ENCODE data around the gene LIPG. TPM values are rescaled to one million over a fixed set of nuclear protein-coding genes. Genes with fewer than 3 reads are reported as not detected.
A peak's percentile ranks its signal among the peaks of the same experiment; 100 is the strongest.

Gene LIPG
- total RNA-seq, 2 donors from 2014 or later = 0.36 to 28.5 TPM

DNA sequence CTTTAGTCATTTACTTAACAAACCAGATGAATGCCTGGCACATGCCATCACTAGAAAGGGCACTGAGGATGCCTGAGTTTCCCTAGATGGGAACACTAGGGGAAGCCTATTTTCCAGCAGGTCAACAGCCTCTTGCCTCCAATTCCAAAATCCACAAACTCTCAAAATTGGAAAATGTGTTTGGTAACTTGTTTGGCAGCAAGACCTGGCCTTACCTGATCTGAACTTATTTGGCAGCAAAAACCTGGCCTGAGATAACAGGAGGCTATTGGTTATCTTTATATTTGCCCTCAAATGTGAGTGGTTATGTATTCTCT, 2.6 kb downstream of the LIPG start:
- Histone ChIP-seq H3K4me1 (replicated peaks) (peaks cover 15% of the 10 kb centered on the region), H3K27ac (no peak overlapping the region), H3K36me3 (no peaks in the 10 kb centered on the region), H3K27me3 (replicated peaks; ENCODE audit: insufficient read depth) (no peaks in the 10 kb centered on the region), H3K9me3 (no peaks in the 10 kb centered on the region), H3K4me3 (no peak overlapping the region)
- TF ChIP-seq POLR2AphosphoS5 (IDR thresholded peaks at IDR 0.05) = no peak
- TF ChIP-seq POLR2A (IDR thresholded peaks at IDR 0.05) = no peak
- no peak for TF ChIP-seq CTCF (IDR thresholded peaks at IDR 0.05)
- DNase-seq (ENCODE audit: low spot score) = no peak
- intact Hi-C loops (cut with DNase I) = loop anchor here (5.0 kb wide), 1 partner anchor 58 kb away; no protein-coding TSS in a partner anchor

- Histone ChIP-seq H3K36me3 (no peaks in the 10 kb centered on the region), H3K27me3 (replicated peaks; ENCODE audit: insufficient read depth) (no peaks in the 10 kb centered on the region), H3K4me1 (replicated peaks) (peaks cover 15% of the 10 kb centered on the region), H3K27ac (no peak overlapping the region), H3K9me3 (no peaks in the 10 kb centered on the region), H3K4me3 (no peak overlapping the region)
- 86% methylated on average over 9 of the region's 9 CpGs for WGBS
- no peak for DNase-seq (ENCODE audit: low spot score)
- intact Hi-C loops (cut with DNase I) = no loop called here
- TF ChIP-seq CTCF (IDR thresholded peaks at IDR 0.05) (no peak), POLR2AphosphoS5 (IDR thresholded peaks at IDR 0.05) (no peak)
Observed at GRCh38 chr18:49565101-49565500, 3.2 kb downstream of the LIPG start.

DNA sequence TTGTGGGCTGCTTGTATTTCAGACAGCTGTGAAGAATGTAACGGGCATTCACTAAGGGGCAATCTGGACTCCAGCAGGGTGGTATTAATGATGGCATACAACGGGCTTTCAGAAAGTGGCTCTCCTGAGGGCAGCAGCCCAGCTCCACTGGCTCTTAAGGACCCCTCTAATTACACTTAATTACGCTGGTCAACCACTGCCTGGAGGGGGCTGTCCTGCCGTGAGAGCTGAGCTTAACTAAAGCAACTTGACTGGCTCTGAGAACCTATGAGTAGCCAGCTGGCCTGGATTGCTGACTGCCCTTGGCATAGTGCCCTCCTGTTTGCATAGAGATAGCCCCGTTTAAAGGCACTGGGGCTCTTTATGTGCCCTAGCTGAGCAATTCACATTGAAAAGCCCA, 3.8 kb downstream of the LIPG start:
- H3K9me3 ChIP-seq = no peaks in the 10 kb centered on the region
- no peaks in the 10 kb centered on the region for H3K27me3 ChIP-seq (replicated peaks; ENCODE audit: insufficient read depth)
- no peak overlapping the region for H3K4me3 ChIP-seq
- H3K36me3 ChIP-seq = no peaks in the 10 kb centered on the region
- H3K27ac ChIP-seq = no peak overlapping the region
- H3K4me1 ChIP-seq (replicated peaks) = peaks cover 15% of the 10 kb centered on the region
- WGBS = 40% methylated on average over 5 of the region's 5 CpGs
- intact Hi-C loops (cut with DNase I) = no loop called here
- peak; percentile 51 for DNase-seq (ENCODE audit: low spot score)
- TF ChIP-seq POLR2AphosphoS5 (IDR thresholded peaks at IDR 0.05) (no peak), CTCF (IDR thresholded peaks at IDR 0.05) (no peak), POLR2A (IDR thresholded peaks at IDR 0.05) (no peak)

GRCh38 chr18:49566217-49566770, 4.4 kb downstream of the LIPG start:
- no peaks in the 10 kb centered on the region for H3K27me3 ChIP-seq (replicated peaks; ENCODE audit: insufficient read depth)
- 81% methylated on average over 3 of the region's 3 CpGs for WGBS
- H3K9me3 ChIP-seq = no peaks in the 10 kb centered on the region
- H3K36me3 ChIP-seq = no peaks in the 10 kb centered on the region
- TF ChIP-seq POLR2A (IDR thresholded peaks at IDR 0.05) (no peak), POLR2AphosphoS5 (IDR thresholded peaks at IDR 0.05) (no peak), CTCF (IDR thresholded peaks at IDR 0.05) (no peak)
- H3K27ac ChIP-seq = no peak overlapping the region
- peaks cover 12% of the 10 kb centered on the region for H3K4me1 ChIP-seq (replicated peaks)
- intact Hi-C loops (cut with DNase I) = no loop called here
- no peak overlapping the region for H3K4me3 ChIP-seq
- no peak for DNase-seq (ENCODE audit: low spot score)

DNA sequence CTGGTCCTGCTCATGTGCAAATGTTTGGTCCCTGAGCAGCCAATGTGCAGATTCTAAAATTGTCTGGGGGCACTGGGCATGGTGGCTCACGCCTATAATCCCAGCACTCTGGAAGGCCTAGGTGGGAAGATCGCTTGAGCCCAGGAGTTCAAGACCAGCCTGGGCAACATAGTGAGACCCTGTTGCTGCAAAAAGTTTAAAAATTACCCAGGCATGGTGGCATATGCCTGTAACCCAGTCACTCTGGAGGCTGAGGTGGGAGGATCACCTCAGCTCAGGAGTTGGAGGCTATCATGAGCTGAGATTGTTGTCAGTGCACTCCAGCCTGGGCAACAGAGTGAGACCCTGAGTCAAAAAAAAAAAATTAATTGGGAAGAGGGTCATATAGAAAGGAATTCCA, 5.1 kb downstream of the LIPG start:
- intact Hi-C loops (cut with DNase I) = no loop called here
- Histone ChIP-seq H3K4me1 (replicated peaks) (peaks cover 5% of the 10 kb centered on the region), H3K9me3 (no peaks in the 10 kb centered on the region), H3K27me3 (replicated peaks; ENCODE audit: insufficient read depth) (no peaks in the 10 kb centered on the region), H3K4me3 (no peak overlapping the region), H3K36me3 (no peaks in the 10 kb centered on the region), H3K27ac (no peak overlapping the region)
- 64% methylated on average over 2 of the region's 2 CpGs for WGBS
- DNase-seq (ENCODE audit: low spot score) = no peak
- TF ChIP-seq POLR2AphosphoS5 (IDR thresholded peaks at IDR 0.05) = no peak
- no peak for TF ChIP-seq POLR2A (IDR thresholded peaks at IDR 0.05)

Measured in prostate gland (tissue), 2 donors.